Liver (tissue), 3 donors: ENCODE data around the gene PCDH8.

Experiments used
- ATF3 ChIP-seq: IDR thresholded peaks from 2 replicates; pipeline ENCODE4 v1.6.1; 2016; ENCODE audit warnings: antibody characterized with exemption
- CTCF ChIP-seq: fragments of 150-350 bp; IDR thresholded peaks from 2 replicates; pipeline ENCODE4 v1.5.1; 2017; ENCODE audit warnings: improper control_type of control experiment, low read depth, low read length; ENCODE audit not compliant: missing input control
- EGR1 ChIP-seq, 2 donors: IDR thresholded peaks; 2 replicates each; pipeline ENCODE4 v1.6.1; 2016 to 2018; ENCODE audit warnings: antibody characterized with exemption in 2 of 2, low read depth in 2 of 2
- MAX ChIP-seq: IDR thresholded peaks from 2 replicates; pipeline ENCODE4 v1.6.1; 2016; ENCODE audit warnings: antibody characterized with exemption
- SP1 ChIP-seq: IDR thresholded peaks from 2 replicates; pipeline ENCODE4 v1.6.1; 2018; ENCODE audit warnings: antibody characterized with exemption, mild to moderate bottlenecking
- donor health status: healthy.
- donor health status: healthy.

GRCh38 chr13:52804202-52804641 is 44.2 kb downstream of the PCDH8 start:
- TF ChIP-seq CTCF, result no peak
- TF ChIP-seq EGR1 (IDR thresholded peaks at IDR 0.05; ENCODE audit: low read depth in 2 of 2), result no peak
- no peak for TF ChIP-seq ATF3
- TF ChIP-seq MAX, result no peak
- no peak for TF ChIP-seq SP1
